IMR-90 (cell line): ENCODE measurements around the gene SOX9. TPM values are rescaled to one million over a fixed set of nuclear protein-coding genes. Genes with fewer than 3 reads are reported as not detected.

Experiments used
- ATAC-seq: fragments of 200-7000 bp; cut with Tn5 transposase; 2 replicates; pipeline ENCODE4 v1.9.1; 2020; ENCODE audit warnings: low read depth, mild to moderate bottlenecking, moderate library complexity
- BruUV-seq: library from RNA; stranded (reverse); fragments of 400-500 nt; replicated peaks from 2 replicates; lab custom pipeline; 2021; lab: Mats Ljungman, UMichigan
- CTCF ChIA-PET: fragments of 300-600 bp; formaldehyde crosslinking; extraction: SDS; loops from one replicate; lab custom pipeline; 2021; ENCODE audit warnings: antibody characterized with exemption; lab: Yijun Ruan, JAX
- POLR2A ChIA-PET: fragments of 300-600 bp; sonication (Branson Sonifier 250); formaldehyde crosslinking; loops from one replicate; lab custom pipeline; 2022; ENCODE audit warnings: antibody characterized with exemption; ENCODE audit not compliant: unreplicated experiment; lab: Charles Lee
- DNase-seq: peaks from one replicate; pipeline ENCODE4 v3.0.0; 2013
- H2AFZ ChIP-seq: replicated peaks from 2 replicates; pipeline ENCODE3; 2013; ENCODE audit warnings: low read length, mild to moderate bottlenecking; ENCODE audit not compliant: poor library complexity
- H2AK5ac ChIP-seq: 2 replicates; pipeline ENCODE4 v1.6.1; 2013; ENCODE audit warnings: low read depth, low read length, inconsistent platforms
- H2AK9ac ChIP-seq: replicated peaks from 2 replicates; pipeline ENCODE3; 2013; ENCODE audit warnings: mild to moderate bottlenecking, low read depth, low read length, moderate library complexity; ENCODE audit not compliant: poor library complexity
- H2BK120ac ChIP-seq: 2 replicates; pipeline ENCODE4 v1.6.1; 2013; ENCODE audit warnings: low read depth, low read length, inconsistent platforms
- H2BK15ac ChIP-seq: 3 replicates; pipeline ENCODE4 v1.6.1; 2013; ENCODE audit warnings: low read depth, low read length, inconsistent platforms
- H2BK20ac ChIP-seq: 2 replicates; pipeline ENCODE4 v1.6.1; 2013; ENCODE audit warnings: low read depth, mild to moderate bottlenecking, inconsistent platforms, low read length, moderate library complexity
- H2BK5ac ChIP-seq: 2 replicates; pipeline ENCODE4 v1.6.1; 2013; ENCODE audit warnings: mild to moderate bottlenecking, low read depth, low read length, inconsistent platforms; ENCODE audit not compliant: poor library complexity, severe bottlenecking
- H3K14ac ChIP-seq: replicated peaks from 2 replicates; pipeline ENCODE4 v1.6.1; 2013; ENCODE audit warnings: low read depth, low read length, inconsistent platforms
- H3K18ac ChIP-seq: 2 replicates; pipeline ENCODE4 v1.6.1; 2013; ENCODE audit warnings: low read depth, low read length, control low read depth
- H3K23ac ChIP-seq: 2 replicates; pipeline ENCODE4 v1.6.1; 2013; ENCODE audit warnings: low read depth, low read length, inconsistent platforms
- H3K27ac ChIP-seq: 2 replicates; pipeline ENCODE4 v1.5.1; 2013; ENCODE audit warnings: mild to moderate bottlenecking, control low read depth, low read length; ENCODE audit not compliant: insufficient read depth
- H3K27me3 ChIP-seq: 2 replicates; pipeline ENCODE4 v1.6.1; 2013; ENCODE audit warnings: low read length; ENCODE audit not compliant: control insufficient read depth, insufficient read depth
- H3K36me3 ChIP-seq: 2 replicates; pipeline ENCODE4 v1.6.1; 2013; ENCODE audit warnings: low read length, mixed read lengths; ENCODE audit not compliant: control insufficient read depth, insufficient read depth
- H3K4ac ChIP-seq: 2 replicates; pipeline ENCODE4 v1.6.1; 2013; ENCODE audit warnings: low read depth, low read length, inconsistent platforms
- H3K4me1 ChIP-seq: 2 replicates; pipeline ENCODE4 v1.6.1; 2013; ENCODE audit warnings: low read length, mixed read lengths; ENCODE audit not compliant: control insufficient read depth, insufficient read depth
- H3K4me2 ChIP-seq: 2 replicates; pipeline ENCODE4 v1.6.1; 2013; ENCODE audit warnings: low read depth, mild to moderate bottlenecking, control low read depth, low read length, moderate library complexity
- H3K4me3 ChIP-seq: 2 replicates; pipeline ENCODE4 v1.5.1; 2013; ENCODE audit warnings: low read depth, mild to moderate bottlenecking, control low read depth, low read length, moderate library complexity; ENCODE audit not compliant: insufficient read depth
- H3K56ac ChIP-seq: 2 replicates; pipeline ENCODE4 v1.6.1; 2013; ENCODE audit warnings: low read length, inconsistent platforms; ENCODE audit not compliant: insufficient read depth; ENCODE audit errors: extremely low read depth
- H3K79me1 ChIP-seq, 2 experiments: 2 replicates each; pipeline ENCODE4 v1.6.1; 2013; ENCODE audit warnings: low read length in 2 of 2, inconsistent platforms in 1 of 2, low read depth in 1 of 2
- H3K9ac ChIP-seq: 2 replicates; pipeline ENCODE4 v1.6.1; 2013; ENCODE audit warnings: low read depth, low read length, control low read depth
- H3K9me1 ChIP-seq: 2 replicates; pipeline ENCODE4 v1.6.1; 2013; ENCODE audit warnings: low read length, inconsistent platforms; ENCODE audit not compliant: insufficient read depth
- H3K9me3 ChIP-seq: 2 replicates; pipeline ENCODE4 v1.6.1; 2013; ENCODE audit warnings: low read length; ENCODE audit not compliant: control insufficient read depth, insufficient read depth
- H4K20me1 ChIP-seq: 2 replicates; pipeline ENCODE4 v1.6.1; 2013; ENCODE audit warnings: low read length, inconsistent platforms; ENCODE audit not compliant: insufficient read depth
- H4K5ac ChIP-seq: 2 replicates; pipeline ENCODE4 v1.6.1; 2013; ENCODE audit warnings: mild to moderate bottlenecking, low read depth, low read length, control low read depth
- H4K8ac ChIP-seq, 2 experiments: 2 replicates each; pipeline ENCODE4 v1.6.1; 2013; ENCODE audit warnings: low read depth in 2 of 2, low read length in 2 of 2, control low read depth in 1 of 2, inconsistent platforms in 1 of 2
- H4K91ac ChIP-seq: 2 replicates; pipeline ENCODE4 v1.6.1; 2013; ENCODE audit warnings: low read depth, low read length, inconsistent platforms; ENCODE audit not compliant: insufficient read depth
- BHLHE40 ChIP-seq: fragments of 150-350 bp; IDR thresholded peaks from 2 replicates; pipeline ENCODE4 v1.6.1; 2016; ENCODE audit warnings: mild to moderate bottlenecking, low read depth, low read length
- CEBPB ChIP-seq: IDR thresholded peaks from 2 replicates; pipeline ENCODE4 v1.6.1; 2012; ENCODE audit warnings: low read depth, low read length, improper control_type of control experiment
- CHD1 ChIP-seq: IDR thresholded peaks from 2 replicates; pipeline ENCODE4 v1.6.1; 2012; ENCODE audit warnings: low read depth, low read length, improper control_type of control experiment
- CTCF ChIP-seq: conservative IDR thresholded peaks from 2 replicates; pipeline ENCODE4 v1.5.1; 2012; ENCODE audit warnings: mild to moderate bottlenecking, low read depth, low read length, improper control_type of control experiment
- ELK1 ChIP-seq: fragments of 150-350 bp; IDR thresholded peaks from 2 replicates; pipeline ENCODE4 v1.6.1; 2016; ENCODE audit warnings: low read depth, mild to moderate bottlenecking, low read length, moderate library complexity, borderline replicate concordance
- FOS ChIP-seq: fragments of 150-350 bp; IDR thresholded peaks from 2 replicates; pipeline ENCODE4 v1.6.1; 2016; ENCODE audit warnings: low read depth, low read length
- MAFK ChIP-seq: IDR thresholded peaks from 2 replicates; pipeline ENCODE4 v1.6.1; 2012; ENCODE audit warnings: low read depth, low read length, improper control_type of control experiment
- MAZ ChIP-seq: IDR thresholded peaks from 2 replicates; pipeline ENCODE4 v1.6.1; 2012; ENCODE audit warnings: low read depth, mild to moderate bottlenecking, low read length, improper control_type of control experiment, moderate library complexity, borderline replicate concordance
- MXI1 ChIP-seq: IDR thresholded peaks from 2 replicates; pipeline ENCODE4 v1.6.1; 2012; ENCODE audit warnings: low read depth, mild to moderate bottlenecking, low read length, moderate library complexity, borderline replicate concordance
- NFE2L2 ChIP-seq: fragments of 150-350 bp; IDR thresholded peaks from 2 replicates; pipeline ENCODE4 v1.6.1; 2016; ENCODE audit warnings: low read depth, mild to moderate bottlenecking, low read length
- POLR2A ChIP-seq: IDR thresholded peaks from 2 replicates; pipeline ENCODE4 v1.6.1; 2012; ENCODE audit warnings: mild to moderate bottlenecking, low read depth, low read length
- RAD21 ChIP-seq: IDR thresholded peaks from 2 replicates; pipeline ENCODE4 v1.6.1; 2012; ENCODE audit warnings: low read length, improper control_type of control experiment
- RCOR1 ChIP-seq: IDR thresholded peaks from 2 replicates; pipeline ENCODE4 v1.6.1; 2012; ENCODE audit warnings: mild to moderate bottlenecking, low read length, improper control_type of control experiment; ENCODE audit not compliant: insufficient replicate concordance
- RFX5 ChIP-seq: IDR thresholded peaks from 2 replicates; pipeline ENCODE4 v1.8.0; 2012; ENCODE audit warnings: low read depth, mild to moderate bottlenecking, low read length, moderate library complexity
- SMC3 ChIP-seq: fragments of 150-350 bp; IDR thresholded peaks from 2 replicates; pipeline ENCODE4 v1.6.1; 2016; ENCODE audit warnings: low read depth, mild to moderate bottlenecking, antibody characterized with exemption, low read length, moderate library complexity
- USF2 ChIP-seq: fragments of 150-350 bp; IDR thresholded peaks from 2 replicates; pipeline ENCODE4 v1.6.1; 2017; ENCODE audit warnings: mild to moderate bottlenecking, antibody characterized with exemption, low read length, low read depth
- WGBS, 2 experiments: methylation state at CpG; one replicate each; pipeline versions ENCODE4 v1.1.5 to v1.1.7; 2013; ENCODE audit warnings: missing lambda C conversion rate in 2 of 2; ENCODE audit not compliant: insufficient read length in 1 of 2; ENCODE audit errors: extremely low coverage in 2 of 2; 5-methylcytosine and 5-hydroxymethylcytosine counted together
- dilution Hi-C: fragments of 300-500 bp; cut with HindIII; formaldehyde crosslinking; loops from one replicate; pipeline ENCODE4 v1.14.3; 2018; ENCODE audit warnings: low sequenced_read_pairs; ENCODE audit not compliant: unreplicated experiment
- in situ Hi-C: fragments of 300-500 bp; cut with MboI; formaldehyde crosslinking; loops from 3 replicates; pipeline ENCODE4 v1.14.3; 2019; ENCODE audit warnings: low sequenced_read_pairs, inconsistent platforms, mixed read lengths
- intact Hi-C: fragments of 100-400 bp; cut with micrococcal nuclease; formaldehyde crosslinking; loops from 2 replicates; pipeline ENCODE4 v1.10.0; 2022
- polyA plus RNA-seq, 3 experiments: library from polyadenylated mRNA; depleted of rRNA; stranded (reverse); fragments of >200 nt; gene quantifications; 2 replicates each; pipeline ENCODE4 v1.2.3, GENCODE V29; 2012; ENCODE audit warnings: low replicate concordance in 1 of 3
- total RNA-seq: library from RNA; depleted of rRNA; stranded (reverse); fragments of >200 nt; gene quantifications from 2 replicates; pipeline ENCODE4 v1.2.3, GENCODE V29; 2012

The SOX9 gene
- total and polyA plus RNA-seq, 2 of the 4 experiments (the other 2 are of a cell fraction), result 4.1 to 12.7 TPM

- no peak for ATAC-seq
- H3K27ac ChIP-seq, result no peak overlapping the region
- peaks cover 11% of the 10 kb centered on the region for H3K9me1 ChIP-seq
- WGBS, 2 experiments, result no CpG with 5 or more reads among the region's 2 CpGs
- H2AK5ac ChIP-seq, result no peak overlapping the region
- no peaks in the 10 kb centered on the region for H4K20me1 ChIP-seq
- no peak overlapping the region for H3K23ac ChIP-seq
- H3K27me3 ChIP-seq, result no peaks in the 10 kb centered on the region; the same call in 1 of the 2 replicates
- dilution Hi-C loops, result no loop called here
- in situ Hi-C loops, result no loop called here
- no TSS peak for BruUV-seq
- no peaks in the 10 kb centered on the region for H3K79me1 ChIP-seq
- no peak for DNase-seq
- intact Hi-C loops, result no loop called here
- no peak overlapping the region for H3K4me2 ChIP-seq
- H2AFZ ChIP-seq, result no peak overlapping the region
- no peak overlapping the region for H4K91ac ChIP-seq
- H3K18ac ChIP-seq, result no peak overlapping the region
- no peak overlapping the region for H2BK120ac ChIP-seq
- H4K5ac ChIP-seq, result no peak overlapping the region
- no peak overlapping the region for H3K56ac ChIP-seq
- no peak overlapping the region for H3K14ac ChIP-seq
- H2BK20ac ChIP-seq, result no peak overlapping the region
- H2AK9ac ChIP-seq, result no peak overlapping the region
- POLR2A ChIA-PET, result no interaction called here
- H2BK15ac ChIP-seq, result no peak overlapping the region
- H3K36me3 ChIP-seq, result no peaks in the 10 kb centered on the region
- peaks cover 3% of the 10 kb centered on the region for H3K4me1 ChIP-seq
- H3K9ac ChIP-seq, result no peak overlapping the region
- CTCF ChIA-PET, result no interaction called here
- H4K8ac ChIP-seq, result no peak overlapping the region
- no peak overlapping the region for H3K4me3 ChIP-seq
- no peak overlapping the region for H3K4ac ChIP-seq
- TF ChIP-seq CTCF (no peak), FOS (no peak), MAFK (no peak), RFX5 (no peak), CEBPB (no peak), BHLHE40 (no peak), CHD1 (no peak), USF2 (no peak), POLR2A (no peak), MXI1 (no peak), NFE2L2 (no peak), SMC3 (no peak), ELK1 (no peak), RAD21 (no peak), RCOR1 (no peak), MAZ (no peak)
- no peaks in the 10 kb centered on the region for H3K9me3 ChIP-seq
- no peak overlapping the region for H2BK5ac ChIP-seq
Observed at GRCh38 chr17:72144101-72144500, 23.3 kb downstream of the SOX9 start.
